Esophagus muscularis mucosa (tissue), 4 donors: ENCODE measurements around the gene ZSWIM6. TPM values are rescaled to one million over a fixed set of nuclear protein-coding genes. Genes with fewer than 3 reads are reported as not detected.

Experiments
- DNase-seq: peaks from one replicate; pipeline ENCODE4 v3.0.0-alpha.2; 2017; ENCODE audit errors: extremely low spot score
- H3K27ac ChIP-seq, 4 donors: fragments of 200-600 bp; sonication (generic); replicated peaks in 1 of 4; 1 replicate in 3 of 4; 2 replicates in 1 of 4; pipeline ENCODE4 v1.5.1; 2016 to 2019; ENCODE audit warnings: mild to moderate bottlenecking in 1 of 4
- H3K27me3 ChIP-seq, 4 donors: fragments of 200-600 bp; sonication (generic); one replicate each; pipeline versions ENCODE4 v1.5.1 to v1.6.0; 2016 to 2019
- H3K36me3 ChIP-seq, 4 donors: fragments of 200-600 bp; sonication (generic); one replicate each; pipeline ENCODE4 v1.5.1; 2016 to 2019
- H3K4me1 ChIP-seq, 4 donors: fragments of 200-600 bp; sonication (generic); one replicate each; pipeline ENCODE4 v1.5.1; 2016 to 2019
- H3K4me3 ChIP-seq, 4 donors: fragments of 200-600 bp; sonication (generic); 1 replicate in 2 of 4; 2 replicates in 2 of 4; pipeline ENCODE4 v1.5.1; 2016 to 2019; ENCODE audit warnings: mild to moderate bottlenecking in 4 of 4, moderate library complexity in 1 of 4
- H3K9me3 ChIP-seq, 4 donors: fragments of 200-600 bp; sonication (generic); 1 replicate in 3 of 4; 2 replicates in 1 of 4; pipeline ENCODE4 v1.5.1; 2016 to 2019
- CTCF ChIP-seq, 3 experiments: fragments of 200-600 bp in 2 of 3; fragments of 450-650 bp in 1 of 3; sonication (generic) in 2 of 3; IDR thresholded peaks; one replicate each; pipeline ENCODE4 v1.5.1; 2017 to 2019; ENCODE audit warnings: antibody characterized with exemption in 3 of 3, mild to moderate bottlenecking in 2 of 3, moderate library complexity in 1 of 3
- EP300 ChIP-seq: sonication (generic); formaldehyde crosslinking; IDR thresholded peaks from one replicate; pipeline ENCODE4 v1.6.1; 2017; ENCODE audit warnings: antibody characterized with exemption
- POLR2A ChIP-seq: fragments of 450-650 bp; IDR thresholded peaks from one replicate; pipeline ENCODE4 v1.6.1; 2017; ENCODE audit warnings: antibody characterized with exemption, moderate library complexity, mild to moderate bottlenecking, low read depth
- POLR2AphosphoS5 ChIP-seq, 2 donors: sonication (generic); formaldehyde crosslinking; IDR thresholded peaks; one replicate each; pipeline ENCODE4 v1.6.1; 2017; ENCODE audit warnings: antibody characterized with exemption in 2 of 2
- WGBS: methylation state at CpG from one replicate; pipeline ENCODE4 v1.1.5; 2018; 5-methylcytosine and 5-hydroxymethylcytosine counted together
- intact Hi-C: fragments of 100-400 bp; cut with DNase I; formaldehyde crosslinking; loops from one replicate; pipeline ENCODE4 v1.15.1; 2023
- total RNA-seq, 4 donors: library from RNA; depleted of rRNA; stranded (reverse); fragments of >200 nt; gene quantifications; one replicate each; pipeline versions ENCODE4 v1.1.0 to v1.2.1, GENCODE V29; 2016

ZSWIM6 gene
- total RNA-seq, 4 donors from 2014 or later: 10.2 to 16.4 (median 12.5) TPM

DNA sequence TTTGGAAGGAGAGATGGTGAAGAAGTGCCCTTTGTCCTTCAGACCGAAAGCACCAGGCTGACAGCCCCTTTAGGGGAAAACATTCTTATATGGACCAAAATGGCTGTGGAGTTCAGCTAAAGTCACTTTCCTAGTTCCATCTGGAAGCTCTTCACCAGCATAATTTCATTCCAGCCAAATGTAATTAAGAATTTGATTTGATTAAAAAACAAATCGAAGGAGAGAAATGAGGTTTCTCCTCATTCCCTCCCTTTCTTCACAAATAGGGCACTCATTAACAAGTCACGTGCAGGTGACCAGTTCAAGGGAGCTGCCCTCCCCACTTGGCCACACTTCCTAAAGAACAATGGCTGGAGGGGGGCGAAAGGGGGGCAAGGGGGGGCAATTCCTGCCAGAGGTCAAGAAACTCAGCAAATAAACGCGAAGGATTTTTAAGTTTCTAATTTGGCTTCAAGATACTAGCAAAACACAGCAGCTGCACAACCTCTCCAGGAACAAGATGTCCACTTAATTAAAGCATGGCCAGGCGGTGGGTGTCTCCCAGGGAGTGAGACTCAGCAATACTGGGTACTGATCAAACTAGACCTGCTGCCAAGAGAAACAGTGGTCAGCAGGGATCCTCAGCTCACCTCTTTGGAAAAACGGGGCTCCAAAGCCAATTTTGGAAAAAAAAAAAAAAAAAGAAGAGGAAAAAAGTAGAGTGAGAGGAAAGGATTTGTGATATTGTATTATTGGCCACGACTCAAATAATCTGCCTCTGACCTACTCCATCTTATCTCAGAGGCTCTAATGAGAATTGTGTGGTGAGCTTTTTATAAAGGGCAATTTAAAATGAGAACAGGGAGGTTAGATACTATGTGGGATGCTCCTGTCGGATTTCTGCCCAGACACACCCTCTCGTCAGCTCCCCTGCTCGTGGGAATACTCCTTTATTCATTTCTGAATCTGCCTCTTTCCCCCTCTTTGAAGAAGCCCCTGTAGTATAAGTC, 254.3 kb downstream of the ZSWIM6 start:
- no peaks in the 10 kb centered on the region for H3K27me3 ChIP-seq
- 63% methylated on average over 12 of the region's 12 CpGs for whole genome bisulfite sequencing
- no peaks in the 10 kb centered on the region for H3K36me3 ChIP-seq
- peaks cover 0 to 9% (median 7%) of the 10 kb centered on the region in 4 donors for H3K4me1 ChIP-seq
- no peak overlapping the region for H3K4me3 ChIP-seq
- DNase-seq: no peak
- intact Hi-C loops: no loop called here
- TF ChIP-seq EP300: no peak
- no peak for TF ChIP-seq CTCF (IDR thresholded peaks at IDR 0.05)
- TF ChIP-seq POLR2A: no peak
- no peak for TF ChIP-seq POLR2AphosphoS5 (IDR thresholded peaks at IDR 0.05)
- H3K27ac ChIP-seq: no peak overlapping the region
- no peaks in the 10 kb centered on the region for H3K9me3 ChIP-seq

DNA sequence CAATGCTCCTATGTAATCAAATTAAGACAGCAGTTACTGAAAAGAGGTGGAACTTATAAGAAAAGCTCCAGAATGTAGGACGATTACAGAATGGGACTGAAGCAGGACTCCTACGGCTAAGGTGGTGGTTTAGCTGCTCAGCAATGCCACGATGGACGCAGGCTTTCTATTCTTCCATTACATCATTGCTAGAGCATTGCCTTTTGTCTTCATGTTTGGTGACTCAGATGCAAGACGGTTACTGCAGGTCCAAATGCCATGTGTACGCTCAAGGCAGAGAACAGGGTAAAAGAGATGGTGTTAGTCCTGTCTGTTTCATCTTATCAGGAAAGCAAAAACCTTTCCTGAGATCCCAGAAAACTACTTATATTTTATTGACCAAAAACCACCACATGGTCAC, 255.1 kb downstream of the ZSWIM6 start:
- WGBS: 79% methylated on average over 6 of the region's 6 CpGs
- Histone ChIP-seq H3K4me1 (peaks cover 0 to 9% (median 7%) of the 10 kb centered on the region in 4 donors), H3K4me3 (no peak overlapping the region), H3K27ac (no peak overlapping the region), H3K27me3 (no peaks in the 10 kb centered on the region), H3K9me3 (no peaks in the 10 kb centered on the region), H3K36me3 (no peaks in the 10 kb centered on the region)
- no peak for DNase-seq
- TF ChIP-seq CTCF (IDR thresholded peaks at IDR 0.05) (no peak), EP300 (no peak), POLR2A (no peak), POLR2AphosphoS5 (IDR thresholded peaks at IDR 0.05) (no peak)
- intact Hi-C loops: no loop called here

DNA sequence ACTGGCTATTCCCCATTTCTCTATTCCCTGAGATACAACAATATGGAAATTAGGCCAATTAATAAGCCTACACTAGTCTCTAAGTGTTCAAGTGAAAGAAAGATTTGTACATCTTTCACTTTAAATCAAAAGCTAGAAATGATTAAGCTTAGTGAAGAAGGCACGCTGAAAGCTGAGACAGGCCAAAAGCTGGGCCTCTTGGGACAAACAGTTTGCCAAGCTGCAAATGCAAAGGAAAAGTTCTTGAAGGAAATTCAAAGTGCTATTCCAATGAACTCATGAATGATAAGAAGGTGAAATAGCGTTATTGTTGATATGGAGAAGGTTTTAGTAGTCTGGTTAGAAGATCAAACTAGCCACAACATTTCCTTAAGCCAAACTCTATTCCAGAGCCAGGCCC, 256.2 kb downstream of the ZSWIM6 start:
- DNase-seq: no peak
- no peak for TF ChIP-seq POLR2A
- no peak for TF ChIP-seq CTCF (IDR thresholded peaks at IDR 0.05)
- TF ChIP-seq POLR2AphosphoS5 (IDR thresholded peaks at IDR 0.05): no peak
- TF ChIP-seq EP300: no peak
- intact Hi-C loops: no loop called here
- H3K27ac ChIP-seq: no peak overlapping the region
- WGBS: 63% methylated on average over 2 of the region's 2 CpGs
- H3K27me3 ChIP-seq: no peaks in the 10 kb centered on the region
- no peaks in the 10 kb centered on the region for H3K36me3 ChIP-seq
- no peaks in the 10 kb centered on the region for H3K9me3 ChIP-seq
- peaks cover 0 to 9% (median 7%) of the 10 kb centered on the region in 4 donors for H3K4me1 ChIP-seq
- no peak overlapping the region for H3K4me3 ChIP-seq

DNA sequence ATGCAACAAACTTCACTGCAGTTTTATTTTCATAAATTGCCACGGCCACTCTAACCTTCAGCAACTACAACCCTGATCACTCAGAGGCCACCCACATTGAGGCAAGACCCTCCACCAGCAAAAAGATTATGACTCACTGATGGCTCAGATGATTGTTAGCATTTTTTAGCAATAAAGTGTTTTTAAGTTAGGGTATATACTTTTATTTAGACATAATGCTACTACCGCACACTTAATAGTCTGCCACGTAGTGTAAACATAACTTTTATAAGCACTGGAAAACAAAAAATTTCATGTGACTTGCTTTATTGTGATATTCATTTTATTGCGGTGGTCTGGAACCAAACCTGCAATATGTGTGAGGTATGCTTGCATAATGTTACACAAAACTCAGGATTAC, 257.9 kb downstream of the ZSWIM6 start:
- no peak for DNase-seq
- Histone ChIP-seq H3K27ac (no peak overlapping the region), H3K9me3 (no peaks in the 10 kb centered on the region), H3K27me3 (no peaks in the 10 kb centered on the region), H3K4me1 (peaks cover 0 to 9% (median 7%) of the 10 kb centered on the region in 4 donors), H3K4me3 (no peak overlapping the region), H3K36me3 (no peaks in the 10 kb centered on the region)
- intact Hi-C loops: no loop called here
- WGBS: 85% methylated on average over 4 of the region's 4 CpGs
- TF ChIP-seq CTCF (IDR thresholded peaks at IDR 0.05) (no peak), POLR2A (no peak), EP300 (no peak), POLR2AphosphoS5 (IDR thresholded peaks at IDR 0.05) (no peak)
